ENCODE results near the gene CPM.

GRCh38 chr12:68903511-68903910 lies 29.5 kb downstream of the CPM start:
- TF ChIP-seq POLR2AphosphoS5 (IDR thresholded peaks at IDR 0.05; ENCODE audit: low read depth), result no peak
- no peak for TF ChIP-seq CTCF (IDR thresholded peaks at IDR 0.05; ENCODE audit: insufficient read depth, low read length)

Data from HL-60 (cell line).